ENCODE results near the gene NT5E. TPM values are rescaled to one million over a fixed set of nuclear protein-coding genes. Genes with fewer than 3 reads are reported as not detected.
"Not testable (repeated sequence)": the region's sequence is repeated elsewhere in the genome, so short reads cannot be mapped to it uniquely, and the experiment has no call there.

Gene NT5E
- total RNA-seq, 4 donors from 2014 or later: 14.7 to 40.6 (median 22.7) TPM

- no peak for DNase-seq
- H3K9me3 ChIP-seq: no peaks in the 10 kb centered on the region
Measured at GRCh38 chr6:85403331-85404015, 46.4 kb upstream of the NT5E start.

GRCh38 chr6:85404016-85404563 lies 45.8 kb upstream of the NT5E start:
- not testable (repeated sequence) for H3K27me3 ChIP-seq, DNase-seq, H3K4me3 ChIP-seq, H3K36me3 ChIP-seq, H3K9me3 ChIP-seq
- peak overlapping the region in 3 of 4 donors; percentile 55 to 77 (median 77) for H3K27ac ChIP-seq
- peaks cover 0 to 47% (median 0%) of the 10 kb centered on the region in 4 donors for H3K4me1 ChIP-seq

More at GRCh38 chr6:85403331-85404015, 46.4 kb upstream of the NT5E start:
- H3K27ac ChIP-seq: peak overlapping the region in 3 of 4 donors; percentile 55 to 77 (median 77)
- no peak overlapping the region for H3K4me3 ChIP-seq
- H3K27me3 ChIP-seq: no peaks in the 10 kb centered on the region
- peaks cover 0 to 47% (median 0%) of the 10 kb centered on the region in 4 donors for H3K4me1 ChIP-seq
- TF ChIP-seq POLR2A (IDR thresholded peaks at IDR 0.05) (no peak), CTCF (IDR thresholded peaks at IDR 0.05) (no peak)
- H3K36me3 ChIP-seq: no peaks in the 10 kb centered on the region

- H3K4me1 ChIP-seq: peaks cover 0 to 47% (median 0%) of the 10 kb centered on the region in 4 donors
- H3K27me3 ChIP-seq: no peaks in the 10 kb centered on the region
- H3K4me3 ChIP-seq: no peak overlapping the region
- DNase-seq: peak in 1 of 3 donors; percentile 58
- H3K27ac ChIP-seq: peak overlapping the region in 3 of 4 donors; percentile 55 to 77 (median 77)
- no peaks in the 10 kb centered on the region for H3K36me3 ChIP-seq
- TF ChIP-seq POLR2A (IDR thresholded peaks at IDR 0.05): no peak
- no peak for TF ChIP-seq CTCF (IDR thresholded peaks at IDR 0.05)
- H3K9me3 ChIP-seq: no peaks in the 10 kb centered on the region
Measured at GRCh38 chr6:85404564-85405174, 45.2 kb upstream of the NT5E start.

- Histone ChIP-seq H3K36me3 (no peaks in the 10 kb centered on the region), H3K9me3 (no peaks in the 10 kb centered on the region), H3K4me1 (peaks cover 0 to 47% (median 0%) of the 10 kb centered on the region in 4 donors), H3K27ac (peak overlapping the region in 3 of 4 donors; percentile 55 to 77 (median 77)), H3K4me3 (no peak overlapping the region), H3K27me3 (no peaks in the 10 kb centered on the region)
- peak in 2 of 3 donors; percentile 56 to 57 for DNase-seq
- TF ChIP-seq POLR2A (IDR thresholded peaks at IDR 0.05) (no peak), CTCF (IDR thresholded peaks at IDR 0.05) (no peak)
Measured at GRCh38 chr6:85405175-85405852, 44.6 kb upstream of the NT5E start.

- Histone ChIP-seq H3K4me3 (no peak overlapping the region), H3K36me3 (no peaks in the 10 kb centered on the region), H3K27me3 (no peaks in the 10 kb centered on the region), H3K4me1 (peaks cover 0 to 47% (median 0%) of the 10 kb centered on the region in 4 donors), H3K9me3 (no peaks in the 10 kb centered on the region), H3K27ac (peak overlapping the region in 3 of 4 donors; percentile 55 to 77 (median 77))
- DNase-seq: no peak
- TF ChIP-seq POLR2A (IDR thresholded peaks at IDR 0.05) (no peak), CTCF (IDR thresholded peaks at IDR 0.05) (no peak)
Measured at GRCh38 chr6:85405853-85406198, 44.1 kb upstream of the NT5E start.
